ENCODE measurements around the gene ACYP1.

ACYP1 gene

DNA sequence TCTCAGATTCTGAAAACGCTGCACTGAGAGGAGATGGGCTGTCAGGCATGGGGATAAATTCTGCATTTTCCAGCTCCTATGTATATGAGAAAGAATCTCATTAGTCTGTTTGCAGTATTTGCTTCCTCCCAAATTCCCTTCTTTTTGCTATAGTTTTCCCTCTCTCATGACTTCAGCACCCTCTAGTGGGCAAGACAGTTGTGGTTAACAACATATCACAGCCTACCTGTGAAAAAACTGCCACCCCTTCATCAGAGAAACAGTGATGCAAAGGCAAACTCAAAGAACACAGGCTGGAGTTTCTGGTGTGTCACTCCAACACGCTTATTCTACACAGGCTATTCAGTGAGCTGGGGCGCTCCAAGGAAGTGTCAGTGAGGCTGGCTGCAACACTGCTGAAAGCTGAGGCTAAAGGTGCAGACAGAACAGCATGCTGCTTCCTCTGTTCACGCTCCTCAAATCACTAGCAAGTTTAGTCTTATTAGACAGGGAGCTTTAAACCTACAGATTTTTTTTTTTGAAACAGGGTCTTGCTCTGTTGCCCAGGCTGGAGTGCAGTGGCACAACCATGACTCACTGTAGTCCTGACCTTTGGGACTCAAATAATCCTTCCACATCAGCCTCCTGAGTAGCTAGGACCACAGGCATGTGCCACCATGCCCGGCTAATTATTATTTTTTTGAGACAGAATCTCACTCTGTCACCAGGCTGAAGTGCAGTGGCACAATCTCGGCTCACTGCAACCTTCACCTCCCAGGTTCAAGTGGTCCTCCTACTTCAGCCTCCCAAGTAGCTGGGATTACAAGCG, 24.9 kb upstream of the ACYP1 start:
- no peaks in the 10 kb centered on the region for H3K9me3 ChIP-seq (ENCODE audit: control insufficient read depth, low read length)
- H3K27me3 ChIP-seq (ENCODE audit: control insufficient read depth, insufficient read depth, low read length), result no peaks in the 10 kb centered on the region
- no peak overlapping the region for H3K9ac ChIP-seq (ENCODE audit: low read length)
- no peak overlapping the region for H3K4me3 ChIP-seq (ENCODE audit: low read length)
- no peaks in the 10 kb centered on the region for H3K4me1 ChIP-seq (ENCODE audit: control insufficient read depth, insufficient read depth, low read length)
- no peaks in the 10 kb centered on the region for H3K36me3 ChIP-seq (ENCODE audit: control insufficient read depth, insufficient read depth, low read length)

DNA sequence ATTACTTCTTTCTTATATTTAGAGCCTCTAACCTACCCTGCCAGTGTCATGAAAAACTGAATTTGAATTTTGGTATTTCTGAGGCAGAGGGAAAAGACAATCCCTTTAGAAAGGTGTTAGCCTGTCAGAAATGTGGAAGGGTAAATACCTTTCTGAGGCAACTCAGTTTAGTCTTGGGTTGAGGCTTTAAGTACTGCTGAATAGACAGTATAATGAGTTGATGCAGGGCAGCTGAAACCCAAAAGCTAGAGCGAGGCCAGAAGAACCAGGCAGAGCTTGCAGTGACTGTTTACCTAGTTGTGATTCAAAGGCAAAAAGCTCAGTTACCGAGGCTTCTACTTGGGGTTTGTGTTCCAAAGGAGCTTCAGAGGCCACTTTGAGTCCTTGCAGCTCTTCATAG, 24.3 kb upstream of the ACYP1 start:
- H3K9ac ChIP-seq (ENCODE audit: low read length), result no peak overlapping the region
- H3K27me3 ChIP-seq (ENCODE audit: control insufficient read depth, insufficient read depth, low read length), result no peaks in the 10 kb centered on the region
- H3K9me3 ChIP-seq (ENCODE audit: control insufficient read depth, low read length), result no peaks in the 10 kb centered on the region
- peaks cover 3% of the 10 kb centered on the region for H3K36me3 ChIP-seq (ENCODE audit: control insufficient read depth, insufficient read depth, low read length)
- no peaks in the 10 kb centered on the region for H3K4me1 ChIP-seq (ENCODE audit: control insufficient read depth, insufficient read depth, low read length)
- no peak overlapping the region for H3K4me3 ChIP-seq (ENCODE audit: low read length)

DNA sequence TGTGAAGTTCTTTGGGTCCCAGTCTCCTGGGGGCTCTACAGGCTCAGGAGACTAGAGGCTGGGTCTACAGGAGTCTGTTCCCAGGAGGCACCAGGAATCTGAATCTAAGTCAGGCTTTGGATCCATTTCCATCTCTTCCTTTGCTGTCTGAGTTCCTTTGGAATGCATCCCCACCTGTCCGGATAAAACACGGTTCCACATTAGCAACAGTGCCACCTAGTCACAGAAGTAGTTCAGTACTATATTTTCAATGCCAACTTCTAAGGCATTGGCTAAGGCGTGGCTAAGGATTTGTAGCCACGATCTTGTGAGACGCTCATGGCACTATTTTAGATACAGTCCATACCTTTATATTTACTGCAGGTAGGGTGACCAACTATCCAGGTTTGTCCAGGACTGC, 20.7 kb upstream of the ACYP1 start:
- Histone ChIP-seq H3K4me3 (ENCODE audit: low read length) (no peak overlapping the region), H3K36me3 (ENCODE audit: control insufficient read depth, insufficient read depth, low read length) (peaks cover 6% of the 10 kb centered on the region), H3K27me3 (ENCODE audit: control insufficient read depth, insufficient read depth, low read length) (no peaks in the 10 kb centered on the region), H3K9me3 (ENCODE audit: control insufficient read depth, low read length) (no peaks in the 10 kb centered on the region), H3K4me1 (ENCODE audit: control insufficient read depth, insufficient read depth, low read length) (no peaks in the 10 kb centered on the region), H3K9ac (ENCODE audit: low read length) (no peak overlapping the region)

DNA sequence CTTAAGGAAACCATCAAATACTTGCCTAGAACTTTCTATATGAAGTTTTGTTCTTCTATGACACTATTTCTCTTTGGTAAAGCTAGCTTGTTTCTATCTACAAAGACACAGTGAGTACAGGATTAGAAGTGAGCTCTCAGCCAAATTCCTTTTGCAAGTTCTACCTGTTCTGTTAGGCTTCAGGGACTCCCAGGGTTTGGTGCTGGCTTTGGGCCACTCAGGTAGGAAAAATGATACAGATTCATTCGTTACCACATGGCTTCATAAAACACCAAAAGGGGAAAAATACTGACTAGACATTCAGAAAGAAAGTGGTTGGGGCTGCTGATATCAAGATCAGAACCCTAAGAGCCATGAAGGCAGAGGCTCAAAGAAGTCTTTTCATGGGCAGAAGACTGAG, 19.4 kb upstream of the ACYP1 start:
- no peak overlapping the region for H3K4me3 ChIP-seq (ENCODE audit: low read length)
- no peak overlapping the region for H3K9ac ChIP-seq (ENCODE audit: low read length)
- no peaks in the 10 kb centered on the region for H3K27me3 ChIP-seq (ENCODE audit: control insufficient read depth, insufficient read depth, low read length)
- H3K36me3 ChIP-seq (ENCODE audit: control insufficient read depth, insufficient read depth, low read length), result peaks cover 6% of the 10 kb centered on the region
- H3K9me3 ChIP-seq (ENCODE audit: control insufficient read depth, low read length), result no peaks in the 10 kb centered on the region
- no peaks in the 10 kb centered on the region for H3K4me1 ChIP-seq (ENCODE audit: control insufficient read depth, insufficient read depth, low read length)

DNA sequence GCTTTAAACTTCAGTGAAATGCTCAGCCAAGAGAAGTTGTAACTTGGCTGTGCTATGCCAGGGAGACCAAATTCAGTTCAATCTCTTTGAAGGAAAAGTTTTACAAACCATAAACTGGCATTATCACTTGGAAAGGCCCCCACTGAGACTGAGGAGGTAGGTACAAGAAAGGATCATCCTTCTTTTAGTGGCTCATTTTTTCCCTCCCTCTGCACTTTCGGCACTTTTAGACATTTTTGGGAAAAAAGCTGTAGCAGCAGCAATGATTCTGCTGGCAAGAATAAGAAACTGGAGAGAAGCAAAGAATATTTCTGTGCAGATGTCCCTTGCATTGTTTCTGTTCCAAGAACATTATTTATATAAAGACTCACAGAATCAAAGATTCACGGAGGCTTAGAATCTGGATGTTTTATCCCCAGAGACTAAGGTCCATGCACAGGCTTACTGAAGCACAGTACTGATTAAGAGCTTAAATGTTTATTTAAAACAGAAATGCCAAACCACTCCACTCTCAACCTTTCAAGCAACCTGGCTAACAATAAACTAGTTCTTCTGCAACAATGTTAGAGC, 17.9 kb upstream of the ACYP1 start:
- Histone ChIP-seq H3K27me3 (ENCODE audit: control insufficient read depth, insufficient read depth, low read length) (no peaks in the 10 kb centered on the region), H3K4me3 (ENCODE audit: low read length) (no peak overlapping the region), H3K4me1 (ENCODE audit: control insufficient read depth, insufficient read depth, low read length) (no peaks in the 10 kb centered on the region), H3K9me3 (ENCODE audit: control insufficient read depth, low read length) (no peaks in the 10 kb centered on the region), H3K36me3 (ENCODE audit: control insufficient read depth, insufficient read depth, low read length) (peaks cover 6% of the 10 kb centered on the region), H3K9ac (ENCODE audit: low read length) (no peak overlapping the region)

DNA sequence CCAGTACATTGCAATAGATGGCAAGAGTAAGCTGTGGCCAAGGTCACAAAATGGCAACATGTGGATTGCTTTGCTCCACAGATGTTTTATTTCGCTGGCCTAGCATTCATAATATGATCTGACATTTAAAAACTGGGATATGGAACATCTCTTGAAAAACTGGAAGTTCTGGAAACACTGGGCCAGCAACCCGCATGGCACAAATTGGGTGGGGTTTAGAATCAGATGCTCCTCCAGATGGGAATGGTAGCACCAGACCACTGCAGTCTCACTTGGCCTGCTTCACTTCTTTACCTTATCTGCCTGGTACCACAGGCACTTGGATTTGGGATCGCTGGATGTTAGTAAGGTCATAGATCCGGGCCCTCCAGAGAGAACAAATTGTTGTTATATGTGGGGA, 15.7 kb upstream of the ACYP1 start:
- H3K9ac ChIP-seq (ENCODE audit: low read length), result no peak overlapping the region
- H3K4me1 ChIP-seq (ENCODE audit: control insufficient read depth, insufficient read depth, low read length), result no peaks in the 10 kb centered on the region
- no peaks in the 10 kb centered on the region for H3K27me3 ChIP-seq (ENCODE audit: control insufficient read depth, insufficient read depth, low read length)
- peaks cover 6% of the 10 kb centered on the region for H3K36me3 ChIP-seq (ENCODE audit: control insufficient read depth, insufficient read depth, low read length)
- H3K4me3 ChIP-seq (ENCODE audit: low read length), result no peak overlapping the region
- H3K9me3 ChIP-seq (ENCODE audit: control insufficient read depth, low read length), result no peaks in the 10 kb centered on the region

DNA sequence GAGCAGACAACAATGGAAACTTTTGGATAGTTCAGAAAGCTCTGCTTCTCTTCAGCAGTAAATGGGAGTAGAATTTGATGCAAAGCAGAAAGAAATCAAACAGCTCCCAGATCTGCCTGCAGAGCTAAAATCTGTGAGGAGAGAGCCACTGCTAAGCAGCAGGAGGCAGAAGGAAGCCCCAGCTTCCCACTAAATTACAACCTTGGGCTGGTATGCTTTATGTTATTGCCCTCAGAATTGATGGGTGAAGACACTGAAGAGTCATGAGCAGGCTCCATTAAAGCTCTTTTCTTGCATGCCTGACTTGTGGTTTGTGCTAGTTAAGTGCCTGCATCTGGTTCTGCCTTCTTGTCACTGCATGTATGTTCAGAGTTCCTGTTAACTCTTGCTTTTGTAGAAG, 14.0 kb upstream of the ACYP1 start:
- H3K9me3 ChIP-seq (ENCODE audit: control insufficient read depth, low read length), result no peaks in the 10 kb centered on the region
- H3K4me3 ChIP-seq (ENCODE audit: low read length), result no peak overlapping the region
- peaks cover under 1% of the 10 kb centered on the region for H3K36me3 ChIP-seq (ENCODE audit: control insufficient read depth, insufficient read depth, low read length)
- H3K27me3 ChIP-seq (ENCODE audit: control insufficient read depth, insufficient read depth, low read length), result no peaks in the 10 kb centered on the region
- no peak overlapping the region for H3K9ac ChIP-seq (ENCODE audit: low read length)
- H3K4me1 ChIP-seq (ENCODE audit: control insufficient read depth, insufficient read depth, low read length), result no peaks in the 10 kb centered on the region

DNA sequence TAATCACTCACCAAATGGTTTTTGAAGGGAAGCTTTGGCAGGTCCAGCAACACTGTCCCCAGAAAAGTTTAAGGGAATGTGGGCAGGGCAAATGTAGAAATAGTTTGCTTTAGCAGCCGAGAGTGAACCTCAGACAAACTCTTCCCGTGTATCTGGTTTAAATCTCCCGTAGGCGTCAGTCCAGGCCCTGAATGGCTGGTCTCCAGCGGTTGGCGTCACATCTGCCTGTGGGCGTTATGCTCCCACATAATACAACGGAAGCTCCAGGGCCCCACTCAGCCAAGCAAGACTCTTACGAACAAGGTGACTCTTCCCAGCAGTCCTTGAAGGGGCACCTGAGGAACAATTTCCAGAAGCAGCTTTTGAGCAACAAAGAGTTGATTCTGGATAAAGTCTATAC, 6.6 kb upstream of the ACYP1 start:
- no peaks in the 10 kb centered on the region for H3K27me3 ChIP-seq (ENCODE audit: control insufficient read depth, insufficient read depth, low read length)
- H3K36me3 ChIP-seq (ENCODE audit: control insufficient read depth, insufficient read depth, low read length), result no peaks in the 10 kb centered on the region
- H3K9me3 ChIP-seq (ENCODE audit: control insufficient read depth, low read length), result no peaks in the 10 kb centered on the region
- peaks cover 24% of the 10 kb centered on the region for H3K4me1 ChIP-seq (ENCODE audit: control insufficient read depth, insufficient read depth, low read length)
- peak overlapping the region; percentile 81 for H3K9ac ChIP-seq (ENCODE audit: low read length)
- H3K4me3 ChIP-seq (ENCODE audit: low read length), result no peak overlapping the region

DNA sequence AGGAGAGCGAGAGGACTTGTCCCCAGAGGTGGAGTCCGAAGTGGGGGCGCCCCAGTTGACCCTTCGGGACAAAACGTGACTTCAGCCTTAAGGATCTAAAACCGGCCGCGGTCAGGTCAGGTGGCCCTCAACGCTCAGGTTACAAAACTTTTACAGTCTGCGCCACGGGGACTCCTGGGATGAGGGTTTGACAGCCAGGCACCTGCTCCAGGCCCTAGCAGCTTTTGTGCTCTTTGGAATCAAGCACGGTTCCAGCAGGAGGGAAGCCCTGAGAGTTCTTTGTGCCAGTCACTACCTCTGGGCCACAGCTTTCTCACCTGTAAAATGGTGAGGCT, 6.0 kb upstream of the ACYP1 start:
- Histone ChIP-seq H3K9ac (ENCODE audit: low read length) (peak overlapping the region; percentile 81), H3K27me3 (ENCODE audit: control insufficient read depth, insufficient read depth, low read length) (no peaks in the 10 kb centered on the region), H3K36me3 (ENCODE audit: control insufficient read depth, insufficient read depth, low read length) (no peaks in the 10 kb centered on the region)

DNA sequence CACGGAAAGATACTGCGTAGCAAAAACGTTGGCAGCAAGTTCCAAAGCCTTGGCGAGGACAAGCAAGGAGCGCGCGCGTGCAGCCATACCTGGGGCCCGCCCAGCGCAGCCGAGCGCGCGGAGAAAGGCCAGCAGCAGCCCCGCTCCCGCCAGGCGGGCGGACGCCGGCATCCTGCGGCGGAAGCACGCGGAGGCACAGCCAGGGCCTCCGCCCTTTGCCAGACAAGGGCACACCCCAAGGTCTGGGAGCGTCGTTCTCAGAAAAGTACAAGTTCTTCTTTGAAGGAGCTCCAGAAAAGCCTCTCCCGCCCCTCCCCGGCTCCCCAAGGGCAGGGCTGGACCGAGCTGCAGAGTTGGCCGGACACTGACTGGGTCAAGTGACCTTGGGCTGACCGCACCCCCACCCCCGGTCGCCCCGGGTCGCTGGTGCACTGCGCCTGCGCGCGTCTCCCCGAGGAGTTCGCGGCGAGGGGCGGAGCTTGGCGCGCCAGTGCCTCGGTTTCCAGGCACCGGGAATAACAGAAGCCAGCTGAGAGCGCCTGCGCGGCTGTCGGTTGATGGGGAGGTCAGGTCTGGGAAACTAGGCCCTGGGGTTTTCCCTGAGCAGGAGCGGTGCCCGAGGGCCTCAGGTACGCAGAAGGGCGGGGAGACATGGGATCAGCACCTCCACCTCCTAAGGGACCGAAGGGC, 5.4 kb upstream of the ACYP1 start, which contains the start of gene ZC2HC1C:
ZC2HC1C (plus strand) TSS at position 521 of the 690 bp plus-strand sequence. CDS start 933 bp downstream, outside the sequence.
- Histone ChIP-seq H3K9ac (ENCODE audit: low read length) (peak within 1 kb of the TSS; percentile 81), H3K36me3 (ENCODE audit: control insufficient read depth, insufficient read depth, low read length) (no peaks in the 10 kb centered on the region), H3K27me3 (ENCODE audit: control insufficient read depth, insufficient read depth, low read length) (no peaks in the 10 kb centered on the region), H3K4me1 (ENCODE audit: control insufficient read depth, insufficient read depth, low read length) (peaks cover 25% of the 10 kb centered on the region), H3K9me3 (ENCODE audit: control insufficient read depth, low read length) (no peaks in the 10 kb centered on the region), H3K4me3 (ENCODE audit: low read length) (peak within 1 kb of the TSS; percentile 14)

More for the DNA sequence above, 6.0 kb upstream of the ACYP1 start:
- H3K4me1 ChIP-seq (ENCODE audit: control insufficient read depth, insufficient read depth, low read length), result peaks cover 24% of the 10 kb centered on the region
- H3K9me3 ChIP-seq (ENCODE audit: control insufficient read depth, low read length), result no peaks in the 10 kb centered on the region
- peak overlapping the region; percentile 14 for H3K4me3 ChIP-seq (ENCODE audit: low read length)

DNA sequence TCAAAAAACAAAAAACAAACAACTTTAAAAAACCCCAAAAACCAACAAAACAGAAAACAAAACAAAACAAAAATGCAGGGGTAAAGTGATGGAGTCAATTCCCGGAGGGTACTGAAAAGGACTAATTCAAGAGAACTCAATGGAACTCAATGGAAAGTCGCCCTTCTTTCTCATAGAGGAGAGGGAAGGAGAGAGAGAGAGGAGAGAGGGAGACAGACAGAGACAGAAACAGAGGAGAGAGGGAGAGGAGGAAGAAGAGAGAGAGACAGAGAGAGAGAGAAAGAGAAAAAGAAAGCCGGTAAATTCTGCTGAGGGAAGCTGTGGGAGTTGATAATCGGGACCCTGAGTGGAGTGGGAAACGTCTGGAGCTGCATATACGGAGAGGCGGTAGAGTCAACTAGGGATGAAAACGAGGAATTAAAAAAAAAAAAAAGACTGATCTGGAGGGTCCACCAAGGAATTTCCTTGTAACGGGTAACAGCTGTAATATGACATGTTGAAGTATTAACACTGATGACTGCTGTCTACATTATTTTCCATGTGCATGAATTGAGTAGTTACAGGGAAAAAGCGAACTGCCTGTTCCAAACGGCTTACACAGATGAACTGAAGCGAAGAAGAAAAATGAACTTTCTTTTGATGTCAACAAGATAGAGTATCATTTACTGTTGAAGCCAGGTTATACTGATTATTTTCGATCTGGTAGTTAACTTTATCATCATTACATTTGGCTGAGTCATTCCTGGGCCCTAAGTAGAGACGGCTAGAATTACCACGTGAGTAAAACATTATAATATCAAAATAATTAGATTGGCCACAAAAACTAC, 4.7 kb upstream of the ACYP1 start:
- H3K4me3 ChIP-seq (ENCODE audit: low read length), result peak overlapping the region; percentile 14
- H3K9me3 ChIP-seq (ENCODE audit: control insufficient read depth, low read length), result no peaks in the 10 kb centered on the region
- peak overlapping the region; percentile 81 for H3K9ac ChIP-seq (ENCODE audit: low read length)
- no peaks in the 10 kb centered on the region for H3K27me3 ChIP-seq (ENCODE audit: control insufficient read depth, insufficient read depth, low read length)
- peaks cover 27% of the 10 kb centered on the region for H3K4me1 ChIP-seq (ENCODE audit: control insufficient read depth, insufficient read depth, low read length)
- no peaks in the 10 kb centered on the region for H3K36me3 ChIP-seq (ENCODE audit: control insufficient read depth, insufficient read depth, low read length)
